SW480 (cell line): ENCODE results near the gene CDC25B.
"Not testable (repeated sequence)": the region's sequence is repeated elsewhere in the genome, so short reads cannot be mapped to it uniquely, and the experiment has no call there.

Source experiments
- DNase-seq: peaks from one replicate; pipeline ENCODE4 v3.0.0-alpha.2; 2016; ENCODE audit warnings: low spot score

Gene CDC25B

GRCh38 chr20:3785240-3786125, 10.6 kb upstream of the CDC25B start:
- DNase-seq: no peak

GRCh38 chr20:3786126-3786484, 10.0 kb upstream of the CDC25B start:
- DNase-seq: peak; percentile 67

GRCh38 chr20:3786665-3787323, 9.3 kb upstream of the CDC25B start, which contains the start of gene CENPB:
CENPB (minus strand) TSS chr20:3786740; CDS start chr20:3786483, 257 bp downstream.
- peak; percentile 84 for DNase-seq

GRCh38 chr20:3787324-3788014, 8.6 kb upstream of the CDC25B start:
- DNase-seq: no peak

- peak; percentile 52 for DNase-seq
Observed at GRCh38 chr20:3788685-3789155, 7.4 kb upstream of the CDC25B start.

GRCh38 chr20:3789201-3789600, 6.9 kb upstream of the CDC25B start:
- not testable (repeated sequence) for DNase-seq

- DNase-seq: not testable (repeated sequence)
Observed at GRCh38 chr20:3794168-3794567, 1.9 kb upstream of the CDC25B start.

- DNase-seq: no peak
Observed at GRCh38 chr20:3794701-3795420, 1.2 kb upstream of the CDC25B start.

GRCh38 chr20:3796477-3797225, 541 bp downstream of the CDC25B start:
- no peak for DNase-seq

- no peak for DNase-seq
Observed at GRCh38 chr20:3797226-3797545, 1.1 kb downstream of the CDC25B start.

- DNase-seq: peak; percentile 89
Observed at GRCh38 chr20:3797592-3798372, 1.7 kb downstream of the CDC25B start.

- no peak for DNase-seq
Observed at GRCh38 chr20:3798373-3798768, 2.3 kb downstream of the CDC25B start.

- no peak for DNase-seq
Observed at GRCh38 chr20:3798908-3799248, 2.8 kb downstream of the CDC25B start.

- no peak for DNase-seq
Observed at GRCh38 chr20:3800256-3800877, 4.3 kb downstream of the CDC25B start.

GRCh38 chr20:3800878-3801260, 4.8 kb downstream of the CDC25B start:
- DNase-seq: no peak

GRCh38 chr20:3801299-3801698, 5.2 kb downstream of the CDC25B start:
- DNase-seq: no peak

- DNase-seq: no peak
Observed at GRCh38 chr20:3801846-3802245, 5.7 kb downstream of the CDC25B start.

- no peak for DNase-seq
Observed at GRCh38 chr20:3802524-3803239, 6.6 kb downstream of the CDC25B start.

GRCh38 chr20:3803289-3803688, 7.2 kb downstream of the CDC25B start:
- DNase-seq: no peak

GRCh38 chr20:3803854-3804253, 7.7 kb downstream of the CDC25B start:
- DNase-seq: no peak
